DOHH2 (cell line): Measurements from ENCODE around the gene EGLN2.

ENCODE experiments used
- H3F3A ChIP-seq: fragments of 200-600 bp; sonication (generic), shearing (Covaris generic); 2 replicates; pipeline ENCODE4 v1.6.0; 2016; ENCODE audit warnings: antibody characterized with exemption, mild to moderate bottlenecking; ENCODE audit not compliant: control insufficient read depth, insufficient read depth
- H3K27ac ChIP-seq: fragments of 200-600 bp; sonication (generic); 2 replicates; pipeline ENCODE4 v1.5.1; 2014; ENCODE audit warnings: low read depth, mild to moderate bottlenecking, low read length, moderate library complexity
- H3K27me3 ChIP-seq: fragments of 200-600 bp; sonication (generic); 2 replicates; pipeline ENCODE4 v1.6.1; 2014; ENCODE audit warnings: mild to moderate bottlenecking, low read length, mixed read lengths; ENCODE audit not compliant: control insufficient read depth
- H3K36me3 ChIP-seq: fragments of 200-600 bp; sonication (generic); 2 replicates; pipeline ENCODE4 v1.6.1; 2014; ENCODE audit warnings: mild to moderate bottlenecking, low read length, moderate library complexity, mixed read lengths; ENCODE audit not compliant: control insufficient read depth
- H3K4me1 ChIP-seq: fragments of 200-600 bp; sonication (generic); 2 replicates; pipeline ENCODE4 v1.6.1; 2014; ENCODE audit warnings: mild to moderate bottlenecking, low read length, mixed read lengths; ENCODE audit not compliant: control insufficient read depth
- H3K4me2 ChIP-seq: fragments of 200-600 bp; sonication (generic); 2 replicates; pipeline ENCODE4 v1.6.0; 2014; ENCODE audit warnings: mild to moderate bottlenecking, low read length, moderate library complexity
- H3K4me3 ChIP-seq: fragments of 200-600 bp; sonication (generic); 2 replicates; pipeline ENCODE4 v1.5.1; 2014; ENCODE audit warnings: mild to moderate bottlenecking, low read length, mixed read lengths
- H3K79me2 ChIP-seq: fragments of 200-600 bp; sonication (generic); 2 replicates; pipeline ENCODE4 v1.6.1; 2014; ENCODE audit warnings: mild to moderate bottlenecking, low read length, mixed read lengths; ENCODE audit not compliant: control insufficient read depth
- H3K9me2 ChIP-seq: fragments of 200-600 bp; sonication (generic); replicated peaks from 2 replicates; pipeline ENCODE4 v1.6.1; 2014; ENCODE audit warnings: mild to moderate bottlenecking, low read length, mixed read lengths; ENCODE audit not compliant: control insufficient read depth
- H3K9me3 ChIP-seq: fragments of 200-600 bp; sonication (generic); 2 replicates; pipeline ENCODE4 v1.6.1; 2014; ENCODE audit warnings: antibody characterized with exemption, low read length, mixed read lengths; ENCODE audit not compliant: control insufficient read depth, insufficient read depth
- H4K20me1 ChIP-seq: fragments of 200-600 bp; sonication (generic); 2 replicates; pipeline ENCODE4 v1.6.0; 2014; ENCODE audit warnings: low read depth, mild to moderate bottlenecking, antibody characterized with exemption, low read length, moderate library complexity; ENCODE audit not compliant: control insufficient read depth, insufficient read depth
- EZH2phosphoT487 ChIP-seq: fragments of 200-600 bp; sonication (generic); IDR thresholded peaks from 2 replicates; pipeline ENCODE4 v1.6.1; 2017; ENCODE audit warnings: borderline replicate concordance, mild to moderate bottlenecking, antibody characterized with exemption, low read length, moderate library complexity, mixed read lengths
- TF ChIP-seq, protein P1 (sequence below): fragments of 200-600 bp; sonication (generic); IDR thresholded peaks from one replicate; pipeline ENCODE4 v1.5.1; 2014; ENCODE audit warnings: antibody characterized with exemption, mild to moderate bottlenecking, low read depth, low read length; ENCODE audit not compliant: poor library complexity, severe bottlenecking

The EGLN2 gene

DNA sequence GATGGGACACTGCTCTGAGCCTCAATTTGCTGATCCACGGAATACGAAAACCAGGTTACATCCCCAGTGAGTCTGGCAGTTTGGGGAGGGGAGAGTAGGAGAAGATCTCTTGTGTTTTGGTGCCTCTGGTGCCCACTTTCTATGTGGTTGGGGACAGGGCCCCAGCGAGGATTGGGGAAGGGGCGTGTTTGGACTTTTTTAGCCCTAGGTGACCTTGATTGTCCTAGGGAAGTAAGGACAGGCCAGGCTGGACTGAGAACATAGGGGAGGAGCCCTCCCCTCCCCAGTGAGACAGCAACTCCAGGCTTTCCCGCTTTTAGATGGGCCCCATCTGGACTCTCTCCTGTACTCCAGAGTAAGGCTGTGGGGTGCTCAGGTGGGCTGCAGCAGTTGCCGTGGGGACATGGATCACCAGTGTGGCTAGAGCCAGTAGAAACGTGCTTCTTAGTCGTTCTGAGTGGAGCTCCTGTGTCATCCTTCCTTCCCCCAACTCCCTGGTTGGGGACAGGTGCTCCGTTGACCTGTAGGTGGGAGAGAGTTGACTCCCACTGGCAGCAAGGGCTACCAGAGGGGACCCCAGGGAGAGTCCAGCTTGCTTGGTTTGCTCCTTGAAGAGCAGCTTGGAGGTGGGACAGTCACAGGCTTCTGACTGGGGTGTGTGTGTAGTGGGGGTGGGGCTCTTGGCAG, 4.3 kb downstream of the EGLN2 start:
- peak overlapping the region; percentile 66 for H3K4me3 ChIP-seq
- H3K4me2 ChIP-seq, result peak overlapping the region; percentile 84
- H3K4me1 ChIP-seq, result peaks cover 80% of the 10 kb centered on the region
- H3K79me2 ChIP-seq, result peaks cover 90% of the 10 kb centered on the region
- H3F3A ChIP-seq, result peaks cover 9% of the 10 kb centered on the region
- peaks cover 57% of the 10 kb centered on the region for H4K20me1 ChIP-seq
- TF ChIP-seq, protein P1, sequence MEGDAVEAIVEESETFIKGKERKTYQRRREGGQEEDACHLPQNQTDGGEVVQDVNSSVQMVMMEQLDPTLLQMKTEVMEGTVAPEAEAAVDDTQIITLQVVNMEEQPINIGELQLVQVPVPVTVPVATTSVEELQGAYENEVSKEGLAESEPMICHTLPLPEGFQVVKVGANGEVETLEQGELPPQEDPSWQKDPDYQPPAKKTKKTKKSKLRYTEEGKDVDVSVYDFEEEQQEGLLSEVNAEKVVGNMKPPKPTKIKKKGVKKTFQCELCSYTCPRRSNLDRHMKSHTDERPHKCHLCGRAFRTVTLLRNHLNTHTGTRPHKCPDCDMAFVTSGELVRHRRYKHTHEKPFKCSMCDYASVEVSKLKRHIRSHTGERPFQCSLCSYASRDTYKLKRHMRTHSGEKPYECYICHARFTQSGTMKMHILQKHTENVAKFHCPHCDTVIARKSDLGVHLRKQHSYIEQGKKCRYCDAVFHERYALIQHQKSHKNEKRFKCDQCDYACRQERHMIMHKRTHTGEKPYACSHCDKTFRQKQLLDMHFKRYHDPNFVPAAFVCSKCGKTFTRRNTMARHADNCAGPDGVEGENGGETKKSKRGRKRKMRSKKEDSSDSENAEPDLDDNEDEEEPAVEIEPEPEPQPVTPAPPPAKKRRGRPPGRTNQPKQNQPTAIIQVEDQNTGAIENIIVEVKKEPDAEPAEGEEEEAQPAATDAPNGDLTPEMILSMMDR, result no peak
- no peak for TF ChIP-seq EZH2phosphoT487
- peaks cover 82% of the 10 kb centered on the region for H3K36me3 ChIP-seq
- H3K9me3 ChIP-seq, result no peaks in the 10 kb centered on the region
- no peaks in the 10 kb centered on the region for H3K9me2 ChIP-seq
- H3K27ac ChIP-seq, result peak overlapping the region; percentile 75
- H3K27me3 ChIP-seq, result no peaks in the 10 kb centered on the region

DNA sequence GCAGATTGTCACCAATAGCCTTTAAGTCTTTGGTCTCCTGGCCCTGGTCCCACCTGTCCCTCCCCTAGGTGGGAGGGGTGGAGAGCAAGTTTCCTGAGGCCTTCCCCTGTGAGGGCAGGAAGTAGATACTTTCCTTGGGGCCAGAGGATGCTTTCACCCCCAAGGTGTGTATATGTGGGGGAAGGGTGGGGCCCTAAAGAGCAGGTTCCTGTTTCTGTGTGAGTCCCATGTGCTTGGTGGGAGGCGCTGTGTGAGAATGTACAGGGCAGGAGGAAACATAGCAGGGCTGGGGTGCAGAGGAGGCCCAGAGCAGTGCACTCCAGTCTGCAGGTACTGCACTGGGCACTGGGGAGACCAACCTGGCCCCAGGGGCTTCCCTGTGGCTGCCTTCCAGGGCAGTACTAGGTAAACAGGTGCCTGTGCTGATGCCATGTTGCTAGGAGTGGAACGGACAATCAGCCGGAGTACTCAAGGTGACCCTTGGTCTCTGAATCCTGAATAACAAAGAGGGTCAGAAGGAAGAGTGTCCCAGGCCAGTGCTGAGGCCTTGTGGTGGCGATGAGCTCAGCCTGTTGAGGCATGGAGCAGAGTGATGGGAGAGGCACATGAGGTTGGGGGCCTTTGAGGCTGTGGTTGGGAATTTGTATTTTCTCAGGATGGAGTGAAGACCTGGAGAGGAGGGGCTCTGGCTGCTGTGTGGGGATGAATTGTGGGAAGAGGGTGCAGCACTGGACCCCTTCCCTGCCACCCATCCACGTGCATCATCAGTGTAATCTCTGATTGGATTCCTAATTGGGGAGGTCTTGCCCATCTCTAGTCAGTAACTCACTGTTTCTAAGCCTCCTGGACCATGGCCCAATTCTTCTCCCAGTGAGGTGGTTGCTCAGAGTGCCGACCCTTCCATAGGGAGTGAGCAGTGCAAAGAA, 5.1 kb downstream of the EGLN2 start:
- peaks cover 78% of the 10 kb centered on the region for H3K4me1 ChIP-seq

DNA sequence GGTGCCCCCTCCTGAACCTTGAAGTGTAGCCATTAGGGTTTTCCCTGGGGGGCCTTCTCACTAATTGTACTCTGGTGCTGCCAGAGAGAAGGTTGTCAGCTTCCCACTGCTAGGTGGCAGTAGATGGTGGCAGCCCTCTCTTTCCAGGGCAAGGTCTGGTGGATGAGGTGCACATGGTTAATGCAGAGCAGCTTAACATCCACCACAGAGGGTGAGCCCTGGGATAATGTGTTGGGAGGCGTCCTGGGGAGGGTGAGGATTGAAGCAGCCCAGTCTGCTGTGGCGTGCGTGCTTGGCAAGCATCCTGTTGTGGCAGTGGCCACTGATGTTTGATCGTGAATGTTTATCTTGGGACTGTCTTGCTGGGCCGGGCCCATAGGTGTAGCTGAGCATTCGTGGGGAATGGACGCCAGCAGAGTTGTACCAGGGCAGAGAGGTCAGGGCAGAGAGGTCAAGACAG, 5.8 kb downstream of the EGLN2 start:
- Histone ChIP-seq H3K36me3 (peaks cover 93% of the 10 kb centered on the region), H3K27me3 (no peaks in the 10 kb centered on the region), H3K9me2 (no peaks in the 10 kb centered on the region), H3K27ac (peak overlapping the region; percentile 75), H3K9me3 (no peaks in the 10 kb centered on the region), H3K4me3 (no peak overlapping the region), H4K20me1 (peaks cover 57% of the 10 kb centered on the region), H3K4me2 (peak overlapping the region; percentile 84), H3K79me2 (peaks cover 83% of the 10 kb centered on the region), H3F3A (peaks cover 9% of the 10 kb centered on the region), H3K4me1 (peaks cover 78% of the 10 kb centered on the region)
- TF ChIP-seq EZH2phosphoT487, result no peak
- TF ChIP-seq, protein P1, result peak; percentile 13

More for the DNA sequence above, 5.1 kb downstream of the EGLN2 start:
- H3K27me3 ChIP-seq, result no peaks in the 10 kb centered on the region
- peak overlapping the region; percentile 84 for H3K4me2 ChIP-seq
- H3K79me2 ChIP-seq, result peaks cover 90% of the 10 kb centered on the region
- TF ChIP-seq, protein P1, result peak; percentile 36
- no peak for TF ChIP-seq EZH2phosphoT487
- peaks cover 9% of the 10 kb centered on the region for H3F3A ChIP-seq
- H3K36me3 ChIP-seq, result peaks cover 90% of the 10 kb centered on the region
- H4K20me1 ChIP-seq, result peaks cover 57% of the 10 kb centered on the region
- H3K9me2 ChIP-seq, result no peaks in the 10 kb centered on the region
- H3K4me3 ChIP-seq, result peak overlapping the region; percentile 66
- no peaks in the 10 kb centered on the region for H3K9me3 ChIP-seq
- H3K27ac ChIP-seq, result peak overlapping the region; percentile 75
